Activated naive CD8-positive, alpha-beta T cell (primary cell): ENCODE data around the gene ZMIZ1.
A peak's percentile ranks its signal among the peaks of the same experiment; 100 is the strongest.

ENCODE experiments used
- H3K27ac Mint-ChIP-seq: one replicate; pipeline ENCODE4 v1.8.0; 2021; ENCODE audit warnings: mixed read lengths
- H3K27me3 Mint-ChIP-seq: one replicate; pipeline ENCODE4 v1.8.0; 2021; ENCODE audit warnings: mixed read lengths
- H3K36me3 Mint-ChIP-seq: one replicate; pipeline ENCODE4 v1.8.0; 2021; ENCODE audit warnings: mixed read lengths
- H3K4me1 Mint-ChIP-seq: one replicate; pipeline ENCODE4 v1.8.0; 2021; ENCODE audit warnings: low read depth, mixed read lengths
- H3K4me3 Mint-ChIP-seq: one replicate; pipeline ENCODE4 v1.8.0; 2021; ENCODE audit warnings: mild to moderate bottlenecking, mixed read lengths
- H3K9me3 Mint-ChIP-seq: one replicate; pipeline ENCODE4 v1.8.0; 2021; ENCODE audit warnings: low read depth, mixed read lengths

Gene ZMIZ1

GRCh38 chr10:79045566-79046175 lies 23.1 kb upstream of the ZMIZ1 start:
- Mint-ChIP-seq H3K4me3 (no peak overlapping the region), H3K4me1 (peaks cover 64% of the 10 kb centered on the region), H3K27me3 (no peaks in the 10 kb centered on the region)

GRCh38 chr10:79046326-79046725 lies 22.4 kb upstream of the ZMIZ1 start:
- Mint-ChIP-seq H3K4me3 (no peak overlapping the region), H3K27me3 (no peaks in the 10 kb centered on the region), H3K9me3 (peaks cover 4% of the 10 kb centered on the region), H3K36me3 (no peaks in the 10 kb centered on the region), H3K4me1 (peaks cover 64% of the 10 kb centered on the region), H3K27ac (no peak overlapping the region)

More at GRCh38 chr10:79045566-79046175, 23.1 kb upstream of the ZMIZ1 start:
- no peaks in the 10 kb centered on the region for H3K36me3 Mint-ChIP-seq
- peaks cover 4% of the 10 kb centered on the region for H3K9me3 Mint-ChIP-seq
- no peak overlapping the region for H3K27ac Mint-ChIP-seq

- Mint-ChIP-seq H3K4me3 (peak overlapping the region; percentile 17), H3K27ac (peak overlapping the region; percentile 72), H3K4me1 (peaks cover 63% of the 10 kb centered on the region), H3K36me3 (no peaks in the 10 kb centered on the region), H3K27me3 (no peaks in the 10 kb centered on the region), H3K9me3 (peaks cover 4% of the 10 kb centered on the region)
Observed at GRCh38 chr10:79046741-79047583, 21.8 kb upstream of the ZMIZ1 start.

- peaks cover 61% of the 10 kb centered on the region for H3K4me1 Mint-ChIP-seq
- no peaks in the 10 kb centered on the region for H3K36me3 Mint-ChIP-seq
- H3K27me3 Mint-ChIP-seq, result no peaks in the 10 kb centered on the region
- peak overlapping the region; percentile 17 for H3K4me3 Mint-ChIP-seq
- peak overlapping the region; percentile 72 for H3K27ac Mint-ChIP-seq
- peaks cover 4% of the 10 kb centered on the region for H3K9me3 Mint-ChIP-seq
Observed at GRCh38 chr10:79047584-79047874, 21.2 kb upstream of the ZMIZ1 start.

- no peaks in the 10 kb centered on the region for H3K9me3 Mint-ChIP-seq
Observed at GRCh38 chr10:79047875-79048638, 20.7 kb upstream of the ZMIZ1 start.

GRCh38 chr10:79048639-79049550 lies 19.9 kb upstream of the ZMIZ1 start:
- H3K9me3 Mint-ChIP-seq, result no peaks in the 10 kb centered on the region
- no peaks in the 10 kb centered on the region for H3K27me3 Mint-ChIP-seq
- peak overlapping the region; percentile 73 for H3K27ac Mint-ChIP-seq
- peaks cover 51% of the 10 kb centered on the region for H3K4me1 Mint-ChIP-seq
- no peaks in the 10 kb centered on the region for H3K36me3 Mint-ChIP-seq
- H3K4me3 Mint-ChIP-seq, result peak overlapping the region; percentile 42

More at GRCh38 chr10:79047875-79048638, 20.7 kb upstream of the ZMIZ1 start:
- Mint-ChIP-seq H3K4me1 (peaks cover 57% of the 10 kb centered on the region), H3K27ac (peak overlapping the region; percentile 92), H3K27me3 (no peaks in the 10 kb centered on the region), H3K36me3 (no peaks in the 10 kb centered on the region), H3K4me3 (peak overlapping the region; percentile 74)

- Mint-ChIP-seq H3K36me3 (no peaks in the 10 kb centered on the region), H3K4me1 (peaks cover 48% of the 10 kb centered on the region), H3K9me3 (no peaks in the 10 kb centered on the region), H3K27ac (peak overlapping the region; percentile 67), H3K4me3 (peak overlapping the region; percentile 58), H3K27me3 (no peaks in the 10 kb centered on the region)
Observed at GRCh38 chr10:79049931-79050895, 18.6 kb upstream of the ZMIZ1 start.

- no peak overlapping the region for H3K4me3 Mint-ChIP-seq
- H3K4me1 Mint-ChIP-seq, result peaks cover 46% of the 10 kb centered on the region
- no peaks in the 10 kb centered on the region for H3K36me3 Mint-ChIP-seq
- peak overlapping the region; percentile 28 for H3K27ac Mint-ChIP-seq
- H3K27me3 Mint-ChIP-seq, result no peaks in the 10 kb centered on the region
- H3K9me3 Mint-ChIP-seq, result no peaks in the 10 kb centered on the region
Observed at GRCh38 chr10:79050896-79051555, 17.7 kb upstream of the ZMIZ1 start.

- H3K4me3 Mint-ChIP-seq, result no peak overlapping the region
- no peaks in the 10 kb centered on the region for H3K9me3 Mint-ChIP-seq
- no peaks in the 10 kb centered on the region for H3K27me3 Mint-ChIP-seq
- H3K27ac Mint-ChIP-seq, result no peak overlapping the region
- no peaks in the 10 kb centered on the region for H3K36me3 Mint-ChIP-seq
- peaks cover 41% of the 10 kb centered on the region for H3K4me1 Mint-ChIP-seq
Observed at GRCh38 chr10:79051766-79052165, 17.0 kb upstream of the ZMIZ1 start.

GRCh38 chr10:79052291-79053080 lies 16.3 kb upstream of the ZMIZ1 start:
- Mint-ChIP-seq H3K9me3 (no peaks in the 10 kb centered on the region), H3K36me3 (no peaks in the 10 kb centered on the region), H3K27me3 (no peaks in the 10 kb centered on the region), H3K4me1 (peaks cover 35% of the 10 kb centered on the region), H3K4me3 (no peak overlapping the region), H3K27ac (no peak overlapping the region)

GRCh38 chr10:79053081-79053434 lies 15.7 kb upstream of the ZMIZ1 start:
- Mint-ChIP-seq H3K27ac (no peak overlapping the region), H3K4me1 (peaks cover 30% of the 10 kb centered on the region)

GRCh38 chr10:79053481-79054202 lies 15.1 kb upstream of the ZMIZ1 start:
- H3K4me3 Mint-ChIP-seq, result no peak overlapping the region
- no peaks in the 10 kb centered on the region for H3K9me3 Mint-ChIP-seq
- no peak overlapping the region for H3K27ac Mint-ChIP-seq
- peaks cover 26% of the 10 kb centered on the region for H3K4me1 Mint-ChIP-seq
- H3K27me3 Mint-ChIP-seq, result no peaks in the 10 kb centered on the region
- H3K36me3 Mint-ChIP-seq, result peaks cover 2% of the 10 kb centered on the region

More at GRCh38 chr10:79053081-79053434, 15.7 kb upstream of the ZMIZ1 start:
- no peaks in the 10 kb centered on the region for H3K36me3 Mint-ChIP-seq
- no peaks in the 10 kb centered on the region for H3K9me3 Mint-ChIP-seq
- no peaks in the 10 kb centered on the region for H3K27me3 Mint-ChIP-seq
- H3K4me3 Mint-ChIP-seq, result no peak overlapping the region
